HFFc6 (cell line): Measurements from ENCODE around the gene AHNAK. TPM values are rescaled to one million over a fixed set of nuclear protein-coding genes. Genes with fewer than 3 reads are reported as not detected.
A peak's percentile ranks its signal among the peaks of the same experiment; 100 is the strongest.

Source experiments
- DNase-seq: peaks from one replicate; pipeline ENCODE4 v3.0.0-alpha.2; 2018
- H3K27ac Mint-ChIP-seq: 2 replicates; pipeline ENCODE4 v1.8.0; 2020; ENCODE audit warnings: mild to moderate bottlenecking, mixed read lengths
- H3K27me3 Mint-ChIP-seq: 2 replicates; pipeline ENCODE4 v1.8.0; 2021; ENCODE audit warnings: mild to moderate bottlenecking, moderate library complexity, mixed read lengths; ENCODE audit not compliant: insufficient read depth
- H3K36me3 Mint-ChIP-seq: 2 replicates; pipeline ENCODE4 v1.8.0; 2021; ENCODE audit warnings: low read depth, mixed read lengths
- H3K4me1 Mint-ChIP-seq: 2 replicates; pipeline ENCODE4 v1.8.0; 2020; ENCODE audit warnings: low read depth, mixed read lengths
- H3K4me3 Mint-ChIP-seq: 2 replicates; pipeline ENCODE4 v1.8.0; 2020; ENCODE audit warnings: mild to moderate bottlenecking, moderate library complexity, mixed read lengths
- H3K9me3 Mint-ChIP-seq: 2 replicates; pipeline ENCODE4 v1.8.0; 2020; ENCODE audit warnings: mild to moderate bottlenecking, mixed read lengths
- CTCF ChIP-seq: fragments of 200-600 bp; sonication (generic); IDR thresholded peaks from 2 replicates; pipeline ENCODE4 v1.5.0; 2021; ENCODE audit warnings: antibody characterized with exemption, mild to moderate bottlenecking
- total RNA-seq, 6 experiments: library from RNA; stranded (reverse); fragmentation: NEBNext Ultra II Directional; extraction: Animal tissue kit (Norgen Biotek cat#: 25700); gene quantifications; 2 replicates in 1 of 6; 3 replicates in 5 of 6; pipeline ENCODE4 v1.2.3, GENCODE V29; 2021

AHNAK gene
- total RNA-seq, 6 experiments from 2014 or later: 426 to 589 (median 452) TPM

GRCh38 chr11:62400281-62400680, 146.3 kb downstream of the AHNAK start:
- no peak for DNase-seq
- Mint-ChIP-seq H3K9me3 (no peaks in the 10 kb centered on the region), H3K4me1 (peaks cover 41% of the 10 kb centered on the region), H3K4me3 (0 out of 2 replicates have a peak overlapping the region, but pooled peaks have one; percentile 13), H3K27ac (0 out of 2 replicates have a peak overlapping the region, but pooled peaks have one; percentile 21), H3K36me3 (no peaks in the 10 kb centered on the region), H3K27me3 (peaks cover 16% of the 10 kb centered on the region)
- no peak for TF ChIP-seq CTCF

- Mint-ChIP-seq H3K36me3 (no peaks in the 10 kb centered on the region), H3K27me3 (peaks cover 13% of the 10 kb centered on the region), H3K27ac (no peak overlapping the region), H3K4me3 (no peak overlapping the region), H3K9me3 (no peaks in the 10 kb centered on the region), H3K4me1 (peaks cover 45% of the 10 kb centered on the region)
- no peak for DNase-seq
- no peak for TF ChIP-seq CTCF
Measured at GRCh38 chr11:62399878-62400266, 146.7 kb downstream of the AHNAK start.

GRCh38 chr11:62399172-62399877, 147.3 kb downstream of the AHNAK start:
- H3K36me3 Mint-ChIP-seq: no peaks in the 10 kb centered on the region
- no peaks in the 10 kb centered on the region for H3K9me3 Mint-ChIP-seq
- H3K4me1 Mint-ChIP-seq: peaks cover 50% of the 10 kb centered on the region
- no peak overlapping the region for H3K4me3 Mint-ChIP-seq
- TF ChIP-seq CTCF: peak; percentile 8; the same call in 1 of the 2 replicates
- no peak for DNase-seq
- no peak overlapping the region for H3K27ac Mint-ChIP-seq
- H3K27me3 Mint-ChIP-seq: peaks cover 13% of the 10 kb centered on the region

GRCh38 chr11:62398011-62398994, 148.3 kb downstream of the AHNAK start:
- Mint-ChIP-seq H3K4me1 (peaks cover 51% of the 10 kb centered on the region), H3K9me3 (no peaks in the 10 kb centered on the region), H3K27me3 (peaks cover 11% of the 10 kb centered on the region), H3K4me3 (no peak overlapping the region), H3K36me3 (no peaks in the 10 kb centered on the region), H3K27ac (no peak overlapping the region)
- peak; percentile 64 for DNase-seq
- no peak for TF ChIP-seq CTCF

- Mint-ChIP-seq H3K4me3 (no peak overlapping the region), H3K9me3 (no peaks in the 10 kb centered on the region), H3K27me3 (peaks cover 9% of the 10 kb centered on the region), H3K4me1 (peaks cover 42% of the 10 kb centered on the region), H3K36me3 (no peaks in the 10 kb centered on the region), H3K27ac (no peak overlapping the region)
- no peak for DNase-seq
- no peak for TF ChIP-seq CTCF
Measured at GRCh38 chr11:62395885-62396551, 150.6 kb downstream of the AHNAK start.
